Left renal cortex interstitium (tissue), 4 donors: ENCODE data around the gene SPDYE4. TPM values are rescaled to one million over a fixed set of nuclear protein-coding genes. Genes with fewer than 3 reads are reported as not detected.
"Not testable (repeated sequence)": the region's sequence is repeated elsewhere in the genome, so short reads cannot be mapped to it uniquely, and the experiment has no call there.

Experiments used
- DNase-seq, 4 donors: peaks; one replicate each; pipeline ENCODE4 v3.0.0-alpha.2; 2013; ENCODE audit warnings: low read depth in 4 of 4, low spot score in 2 of 4, missing footprints in 1 of 4
- polyA plus RNA-seq, 4 donors: library from polyadenylated mRNA; unstranded; fragments of 120-200 nt; gene quantifications; one replicate each; pipeline ENCODE4 v1.2.1, GENCODE V29; 2013; ENCODE audit not compliant: insufficient read length in 4 of 4

SPDYE4 gene, protein sequence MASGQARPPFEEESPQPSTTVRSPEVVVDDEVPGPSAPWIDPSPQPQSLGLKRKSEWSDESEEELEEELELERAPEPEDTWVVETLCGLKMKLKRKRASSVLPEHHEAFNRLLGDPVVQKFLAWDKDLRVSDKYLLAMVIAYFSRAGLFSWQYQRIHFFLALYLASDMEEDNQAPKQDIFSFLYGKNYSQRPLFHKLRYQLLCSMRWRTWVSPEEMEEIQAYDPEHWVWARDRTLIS
- under 1 TPM in 1 of 4 donors, not detected in 3; 0.43 TPM for polyA plus RNA-seq

DNA sequence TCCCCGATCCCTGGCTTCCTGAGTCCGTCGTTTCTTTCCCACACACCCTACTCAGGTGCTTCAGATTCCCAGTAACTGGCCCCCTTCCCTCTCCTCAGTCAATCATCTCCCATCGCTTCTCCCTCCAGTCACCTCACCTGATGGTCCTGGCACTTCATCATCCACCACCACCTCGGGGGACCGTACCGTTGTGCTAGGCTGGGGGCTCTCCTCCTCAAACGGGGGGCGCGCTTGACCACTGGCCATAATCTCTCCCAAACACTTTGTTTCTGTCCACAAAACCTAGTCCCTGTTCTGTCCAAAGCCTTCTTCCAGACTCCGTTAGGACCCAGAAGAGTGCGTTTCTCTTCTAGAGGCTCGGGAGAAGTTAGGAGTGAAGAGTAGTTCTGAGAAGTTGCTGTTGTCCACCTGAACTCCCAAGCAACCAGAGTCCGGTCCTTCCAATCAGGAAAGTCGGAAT, at the start of gene SPDYE4:
SPDYE4 (minus strand) TSS at position 410 of the 460 bp plus-strand sequence; CDS start at position 246, 164 bp downstream.
- DNase-seq: no peak

DNA sequence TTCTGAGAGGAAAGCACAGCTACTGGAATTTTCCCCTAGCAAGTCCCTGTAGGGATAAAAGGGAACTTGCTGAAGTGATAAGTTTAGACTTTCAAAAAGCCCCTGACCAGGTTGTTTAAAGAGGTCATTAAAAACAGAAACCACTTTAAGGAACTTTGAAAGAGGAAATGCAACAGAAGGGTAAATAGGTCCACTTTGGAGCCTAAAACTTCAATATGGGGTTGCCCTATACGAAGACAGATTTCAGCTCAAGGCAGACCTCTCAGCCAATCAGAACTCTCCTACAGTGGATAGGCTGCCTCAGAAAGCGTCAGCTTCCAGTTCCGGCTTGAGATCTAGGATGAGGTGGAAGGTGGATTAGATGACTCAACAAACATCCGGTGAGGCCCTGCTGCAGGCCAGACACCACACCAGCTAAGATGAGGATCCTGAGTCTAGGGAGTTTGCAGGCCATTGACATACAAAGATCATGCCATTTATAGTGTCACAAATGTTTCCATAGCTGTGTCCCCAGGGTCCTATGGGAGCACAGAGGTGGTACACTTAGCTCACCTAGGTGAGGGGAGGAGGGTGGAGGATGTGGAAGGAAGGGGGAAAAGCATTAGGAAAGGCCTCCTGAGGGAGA, 48.7 kb upstream of the SPDYE4 start:
- DNase-seq: no peak

- DNase-seq: no peak
Measured at GRCh38 chr17:8806253-8806925, 48.0 kb upstream of the SPDYE4 start.

DNA sequence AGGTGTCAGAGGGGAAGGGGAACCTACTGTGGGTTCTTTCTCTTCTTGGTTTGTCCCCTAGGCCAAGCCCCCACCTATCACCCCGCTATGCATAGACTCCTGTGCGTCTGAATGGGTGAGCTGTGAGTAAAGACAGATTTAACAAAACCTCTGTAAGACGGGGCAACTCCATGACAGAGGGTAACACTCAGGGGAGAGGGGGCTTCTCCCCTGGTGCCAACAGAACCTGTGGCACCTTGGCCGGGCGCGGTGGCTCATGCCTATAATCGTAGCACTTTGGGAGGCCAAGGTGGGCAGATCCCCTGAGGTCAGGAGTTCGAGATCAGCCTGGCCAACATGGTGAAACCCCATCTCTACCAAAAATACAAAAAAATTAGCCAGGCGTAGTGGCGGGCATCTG, 47.0 kb upstream of the SPDYE4 start:
- DNase-seq: not testable (repeated sequence)

DNA sequence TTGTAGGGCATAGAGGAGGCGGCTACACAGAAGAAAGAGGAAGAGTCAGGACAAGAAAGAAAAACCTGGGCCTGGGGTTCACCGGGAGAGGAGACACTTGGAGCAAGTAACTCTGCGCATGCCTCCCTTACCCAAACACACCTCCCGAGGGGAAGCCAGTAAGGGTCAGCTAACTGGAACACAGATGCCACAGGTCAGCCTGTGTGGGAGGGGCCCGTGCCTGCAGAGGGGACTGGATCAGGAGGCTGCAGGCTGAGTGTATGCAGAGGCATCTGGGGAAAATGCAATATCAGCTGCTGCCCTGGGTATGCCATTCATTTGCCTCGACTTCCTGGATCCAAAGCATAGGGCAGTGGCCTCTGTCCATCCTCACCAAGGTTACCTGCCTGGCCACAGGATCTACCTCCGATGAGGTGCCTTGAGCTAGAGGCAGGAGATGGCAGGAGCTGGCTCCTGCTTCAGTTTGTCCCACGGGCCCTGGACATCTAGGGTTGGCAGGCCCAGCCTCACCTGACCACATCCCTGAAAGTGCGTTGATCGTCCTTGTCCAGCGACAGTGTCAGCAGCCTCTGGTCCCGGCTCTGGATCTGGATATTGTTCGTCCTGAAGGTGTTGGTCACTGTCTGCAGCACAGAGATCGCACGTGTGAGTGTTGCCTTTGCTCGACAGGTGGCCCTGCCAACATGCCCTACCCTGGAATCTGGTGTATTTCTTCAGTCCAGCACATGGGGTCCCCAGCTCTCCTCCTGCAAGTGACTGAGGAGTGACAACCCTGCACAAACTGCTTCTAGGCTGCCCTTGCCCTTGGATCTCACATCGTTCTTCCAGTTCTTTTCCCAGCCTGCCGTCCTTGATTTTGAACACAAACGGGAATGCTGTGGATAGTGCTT, 45.4 kb upstream of the SPDYE4 start:
- DNase-seq: no peak

- no peak for DNase-seq
Measured at GRCh38 chr17:8801135-8801840, 42.9 kb upstream of the SPDYE4 start.

- no peak for DNase-seq
Measured at GRCh38 chr17:8800656-8801055, 42.3 kb upstream of the SPDYE4 start.

DNA sequence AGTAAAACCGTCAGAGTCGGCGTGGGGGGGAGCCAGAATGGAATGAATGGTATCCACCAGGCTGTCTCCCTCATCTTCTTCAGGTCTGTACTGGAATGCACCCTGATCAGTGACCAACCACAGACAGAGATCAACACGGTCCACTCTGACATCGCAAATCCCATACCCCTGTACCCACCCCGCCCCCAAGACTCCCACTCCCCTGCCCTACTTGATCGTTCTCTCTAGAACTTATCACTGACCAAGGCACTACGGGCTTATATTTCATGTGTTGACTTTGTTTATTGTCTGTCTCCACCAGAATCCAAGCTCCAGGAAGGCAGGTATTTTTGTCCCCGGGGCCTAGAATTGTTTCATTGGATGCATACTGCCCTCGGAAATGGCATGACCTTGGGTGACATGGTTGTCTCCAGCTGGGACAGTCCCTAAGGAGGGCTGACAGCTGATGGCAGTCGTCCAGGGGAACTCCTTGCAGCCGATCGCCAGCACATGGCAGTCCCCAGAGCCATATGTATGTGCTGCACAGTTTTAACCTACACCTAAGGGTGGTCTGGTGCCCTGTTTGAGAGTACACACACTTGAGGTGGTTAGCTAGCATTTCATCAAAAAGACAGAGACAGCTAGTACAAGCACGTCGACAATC, 41.3 kb upstream of the SPDYE4 start:
- DNase-seq: no peak

GRCh38 chr17:8798846-8799569, 40.7 kb upstream of the SPDYE4 start, which contains the start of gene MFSD6L:
MFSD6L (minus strand) TSS chr17:8799365; CDS start chr17:8799120, 245 bp downstream.
- no peak for DNase-seq

GRCh38 chr17:8798176-8798845, 40.0 kb upstream of the SPDYE4 start:
- DNase-seq: no peak

GRCh38 chr17:8797621-8798175, 39.4 kb upstream of the SPDYE4 start:
- no peak for DNase-seq

- DNase-seq: no peak
Measured at GRCh38 chr17:8794636-8795035, 36.3 kb upstream of the SPDYE4 start.

GRCh38 chr17:8793649-8794048, 35.3 kb upstream of the SPDYE4 start:
- no peak for DNase-seq

- DNase-seq: no peak
Measured at GRCh38 chr17:8792646-8793045, 34.3 kb upstream of the SPDYE4 start.

GRCh38 chr17:8791910-8792270, 33.5 kb upstream of the SPDYE4 start:
- DNase-seq: no peak

DNA sequence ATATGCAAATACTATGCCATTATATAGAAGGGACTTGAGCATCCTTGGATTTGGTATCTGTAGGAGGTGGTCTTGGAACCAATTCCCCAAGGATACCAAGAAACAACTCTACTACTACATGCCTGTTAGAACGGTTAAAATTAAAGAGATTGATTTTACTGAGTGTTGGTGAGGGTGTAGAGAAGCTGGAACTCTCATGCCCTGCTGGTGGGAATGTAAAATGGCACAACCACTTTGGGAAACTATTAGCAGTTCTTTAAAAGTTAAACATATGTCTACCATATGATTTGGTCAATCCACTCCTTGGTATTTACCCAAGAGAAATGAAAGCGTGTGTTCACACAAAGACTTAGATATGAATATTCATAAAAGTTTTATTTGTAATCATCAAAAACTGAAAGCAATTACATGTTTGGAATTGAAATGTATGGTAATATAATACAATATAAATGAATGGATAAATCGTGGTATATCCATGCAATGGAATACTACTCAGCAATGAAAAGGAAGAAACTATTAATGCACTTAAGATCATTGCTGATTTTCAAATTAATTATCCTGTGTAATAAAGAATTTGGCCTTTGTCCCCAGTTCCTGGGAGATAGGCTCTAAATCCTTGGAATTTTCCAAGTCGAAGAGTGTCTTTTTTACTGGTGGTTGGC, 33.0 kb upstream of the SPDYE4 start:
- no peak for DNase-seq

DNA sequence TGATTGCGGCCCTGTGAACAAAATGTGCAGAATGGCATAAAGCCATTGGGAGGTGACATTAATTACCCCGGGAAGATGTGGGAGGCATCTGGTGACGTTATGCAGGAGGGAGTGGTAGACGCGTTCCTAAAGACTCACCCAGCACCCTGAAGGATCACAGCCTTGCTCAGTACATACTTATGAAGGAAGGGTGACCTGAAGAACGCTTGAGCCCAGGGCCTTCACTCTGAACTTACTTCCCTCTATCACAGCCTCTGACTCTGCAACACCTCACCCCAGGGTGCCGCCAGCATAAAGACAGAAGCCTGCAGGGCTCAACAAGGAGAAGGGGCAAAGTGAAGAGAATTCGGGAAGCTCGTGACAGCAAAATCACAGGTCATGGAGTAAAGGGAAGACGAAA, 31.4 kb upstream of the SPDYE4 start:
- DNase-seq: no peak

DNA sequence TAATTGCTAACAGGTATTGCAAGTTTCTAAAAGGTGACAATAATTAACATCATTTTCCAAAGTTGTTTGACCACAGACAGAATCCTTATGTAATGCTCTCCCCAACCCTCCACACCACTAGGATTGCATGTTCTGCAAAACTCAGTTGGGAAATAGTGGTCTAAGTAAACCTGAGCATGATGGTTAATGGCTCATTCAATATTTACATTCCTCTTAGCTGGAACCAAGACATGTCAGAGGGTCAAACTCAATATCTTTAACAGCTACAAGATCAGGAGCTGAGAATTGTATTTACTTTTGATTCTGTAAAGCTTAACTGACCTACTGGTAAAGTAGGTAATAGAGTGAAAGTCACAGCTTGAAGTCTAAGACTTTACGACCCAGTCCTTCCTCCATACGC, 30.7 kb upstream of the SPDYE4 start:
- no peak for DNase-seq
